ENCODE results near the gene UROC1. TPM values are rescaled to one million over a fixed set of nuclear protein-coding genes. Genes with fewer than 3 reads are reported as not detected.

The UROC1 gene
- total RNA-seq, 2 donors from 2014 or later = not detected

Other genes with a start within 250 kb of the UROC1 start
- under 1 TPM in 1 of 2 donors, not detected in 1; 0.16 TPM for gene KLF15, start 160.4 kb downstream of the UROC1 start, total RNA-seq
- gene CFAP100, start 122.9 kb downstream of the UROC1 start, total RNA-seq = not detected
- 10 to 100 TPM; 26.5 to 27.0 TPM for gene ZXDC, start 41.9 kb downstream of the UROC1 start, total RNA-seq
- not detected for gene CHST13, start 6.4 kb upstream of the UROC1 start, total RNA-seq
- gene C3orf22, start 41.2 kb upstream of the UROC1 start, total RNA-seq = not detected
- 1 to 10 TPM in 1 of 2 donors, under 1 TPM in 1; 0.98 to 1.3 TPM for gene TXNRD3, start 137.4 kb upstream of the UROC1 start, total RNA-seq
- gene CHCHD6, start 186.5 kb upstream of the UROC1 start, total RNA-seq = 1 to 10 TPM; 8.7 to 9.9 TPM